DOHH2 (cell line): ENCODE results near the gene ORC2.
"Not testable (repeated sequence)": the region's sequence is repeated elsewhere in the genome, so short reads cannot be mapped to it uniquely, and the experiment has no call there.

Source experiments
- H3F3A ChIP-seq: fragments of 200-600 bp; sonication (generic), shearing (Covaris generic); 2 replicates; pipeline ENCODE4 v1.6.0; 2016; ENCODE audit warnings: antibody characterized with exemption, mild to moderate bottlenecking; ENCODE audit not compliant: control insufficient read depth, insufficient read depth
- H3K27ac ChIP-seq: fragments of 200-600 bp; sonication (generic); 2 replicates; pipeline ENCODE4 v1.5.1; 2014; ENCODE audit warnings: low read depth, mild to moderate bottlenecking, low read length, moderate library complexity
- H3K27me3 ChIP-seq: fragments of 200-600 bp; sonication (generic); 2 replicates; pipeline ENCODE4 v1.6.1; 2014; ENCODE audit warnings: mild to moderate bottlenecking, low read length, mixed read lengths; ENCODE audit not compliant: control insufficient read depth
- H3K36me3 ChIP-seq: fragments of 200-600 bp; sonication (generic); 2 replicates; pipeline ENCODE4 v1.6.1; 2014; ENCODE audit warnings: mild to moderate bottlenecking, low read length, moderate library complexity, mixed read lengths; ENCODE audit not compliant: control insufficient read depth
- H3K4me1 ChIP-seq: fragments of 200-600 bp; sonication (generic); 2 replicates; pipeline ENCODE4 v1.6.1; 2014; ENCODE audit warnings: mild to moderate bottlenecking, low read length, mixed read lengths; ENCODE audit not compliant: control insufficient read depth
- H3K4me2 ChIP-seq: fragments of 200-600 bp; sonication (generic); 2 replicates; pipeline ENCODE4 v1.6.0; 2014; ENCODE audit warnings: mild to moderate bottlenecking, low read length, moderate library complexity
- H3K4me3 ChIP-seq: fragments of 200-600 bp; sonication (generic); 2 replicates; pipeline ENCODE4 v1.5.1; 2014; ENCODE audit warnings: mild to moderate bottlenecking, low read length, mixed read lengths
- H3K79me2 ChIP-seq: fragments of 200-600 bp; sonication (generic); 2 replicates; pipeline ENCODE4 v1.6.1; 2014; ENCODE audit warnings: mild to moderate bottlenecking, low read length, mixed read lengths; ENCODE audit not compliant: control insufficient read depth
- H3K9me2 ChIP-seq: fragments of 200-600 bp; sonication (generic); replicated peaks from 2 replicates; pipeline ENCODE4 v1.6.1; 2014; ENCODE audit warnings: mild to moderate bottlenecking, low read length, mixed read lengths; ENCODE audit not compliant: control insufficient read depth
- H3K9me3 ChIP-seq: fragments of 200-600 bp; sonication (generic); 2 replicates; pipeline ENCODE4 v1.6.1; 2014; ENCODE audit warnings: antibody characterized with exemption, low read length, mixed read lengths; ENCODE audit not compliant: control insufficient read depth, insufficient read depth
- H4K20me1 ChIP-seq: fragments of 200-600 bp; sonication (generic); 2 replicates; pipeline ENCODE4 v1.6.0; 2014; ENCODE audit warnings: low read depth, mild to moderate bottlenecking, antibody characterized with exemption, low read length, moderate library complexity; ENCODE audit not compliant: control insufficient read depth, insufficient read depth
- EZH2phosphoT487 ChIP-seq: fragments of 200-600 bp; sonication (generic); IDR thresholded peaks from 2 replicates; pipeline ENCODE4 v1.6.1; 2017; ENCODE audit warnings: borderline replicate concordance, mild to moderate bottlenecking, antibody characterized with exemption, low read length, moderate library complexity, mixed read lengths
- TF ChIP-seq, protein P1 (sequence below): fragments of 200-600 bp; sonication (generic); IDR thresholded peaks from one replicate; pipeline ENCODE4 v1.5.1; 2014; ENCODE audit warnings: antibody characterized with exemption, mild to moderate bottlenecking, low read depth, low read length; ENCODE audit not compliant: poor library complexity, severe bottlenecking

ORC2 gene

GRCh38 chr2:200975672-200976071, 12.2 kb upstream of the ORC2 start:
- no peaks in the 10 kb centered on the region for H3K9me3 ChIP-seq
- H3K79me2 ChIP-seq, result peaks cover 5% of the 10 kb centered on the region; the same call in 1 of the 2 replicates
- H3K4me2 ChIP-seq, result no peak overlapping the region
- TF ChIP-seq, protein P1, sequence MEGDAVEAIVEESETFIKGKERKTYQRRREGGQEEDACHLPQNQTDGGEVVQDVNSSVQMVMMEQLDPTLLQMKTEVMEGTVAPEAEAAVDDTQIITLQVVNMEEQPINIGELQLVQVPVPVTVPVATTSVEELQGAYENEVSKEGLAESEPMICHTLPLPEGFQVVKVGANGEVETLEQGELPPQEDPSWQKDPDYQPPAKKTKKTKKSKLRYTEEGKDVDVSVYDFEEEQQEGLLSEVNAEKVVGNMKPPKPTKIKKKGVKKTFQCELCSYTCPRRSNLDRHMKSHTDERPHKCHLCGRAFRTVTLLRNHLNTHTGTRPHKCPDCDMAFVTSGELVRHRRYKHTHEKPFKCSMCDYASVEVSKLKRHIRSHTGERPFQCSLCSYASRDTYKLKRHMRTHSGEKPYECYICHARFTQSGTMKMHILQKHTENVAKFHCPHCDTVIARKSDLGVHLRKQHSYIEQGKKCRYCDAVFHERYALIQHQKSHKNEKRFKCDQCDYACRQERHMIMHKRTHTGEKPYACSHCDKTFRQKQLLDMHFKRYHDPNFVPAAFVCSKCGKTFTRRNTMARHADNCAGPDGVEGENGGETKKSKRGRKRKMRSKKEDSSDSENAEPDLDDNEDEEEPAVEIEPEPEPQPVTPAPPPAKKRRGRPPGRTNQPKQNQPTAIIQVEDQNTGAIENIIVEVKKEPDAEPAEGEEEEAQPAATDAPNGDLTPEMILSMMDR, result no peak
- TF ChIP-seq EZH2phosphoT487, result no peak
- H3K36me3 ChIP-seq, result peaks cover 8% of the 10 kb centered on the region; the same call in 1 of the 2 replicates
- no peak overlapping the region for H3K27ac ChIP-seq
- H4K20me1 ChIP-seq, result no peaks in the 10 kb centered on the region; the same call in 1 of the 2 replicates
- H3K4me3 ChIP-seq, result no peak overlapping the region
- H3F3A ChIP-seq, result no peaks in the 10 kb centered on the region
- H3K4me1 ChIP-seq, result no peaks in the 10 kb centered on the region
- H3K27me3 ChIP-seq, result no peaks in the 10 kb centered on the region
- H3K9me2 ChIP-seq, result no peaks in the 10 kb centered on the region

DNA sequence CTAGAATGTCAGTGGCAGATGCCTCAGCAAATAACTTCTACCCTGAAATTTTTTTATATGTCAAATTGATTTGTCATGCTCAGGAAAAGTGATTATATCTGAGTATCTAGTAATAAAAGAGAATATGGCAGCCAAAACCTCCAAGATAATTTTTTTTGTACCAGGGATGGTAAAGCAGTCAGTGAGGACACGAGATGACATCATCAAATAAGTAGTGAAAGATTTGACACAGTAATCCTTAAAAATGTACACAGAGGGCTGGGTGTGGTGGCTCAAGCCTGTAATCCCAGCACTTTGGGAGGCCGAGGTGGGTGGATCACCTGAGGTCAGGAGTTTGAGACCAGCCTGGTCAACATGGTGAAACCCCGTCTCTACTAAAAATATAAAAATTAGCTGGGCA, 6.6 kb upstream of the ORC2 start:
- H3K4me1 ChIP-seq, H3K79me2 ChIP-seq: not testable (repeated sequence)

GRCh38 chr2:200968735-200969134, 5.3 kb upstream of the ORC2 start:
- TF ChIP-seq, protein P1, result no peak
- TF ChIP-seq EZH2phosphoT487, result no peak
- H3K36me3 ChIP-seq, result no peaks in the 10 kb centered on the region
- no peaks in the 10 kb centered on the region for H4K20me1 ChIP-seq
- 0 out of 2 replicates have a peak, but pooled peaks cover 2% of the 10 kb centered on the region for H3F3A ChIP-seq
- no peak overlapping the region for H3K4me3 ChIP-seq
- peaks cover 20% of the 10 kb centered on the region for H3K79me2 ChIP-seq
- H3K4me2 ChIP-seq, result no peak overlapping the region
- no peaks in the 10 kb centered on the region for H3K9me3 ChIP-seq
- H3K4me1 ChIP-seq, result peaks cover 9% of the 10 kb centered on the region
- H3K27me3 ChIP-seq, result no peaks in the 10 kb centered on the region
- no peaks in the 10 kb centered on the region for H3K9me2 ChIP-seq
- H3K27ac ChIP-seq, result no peak overlapping the region

More for the DNA sequence above, 6.6 kb upstream of the ORC2 start:
- H3K27ac ChIP-seq, H3K36me3 ChIP-seq, H3F3A ChIP-seq, H3K4me2 ChIP-seq, H3K9me2 ChIP-seq, H4K20me1 ChIP-seq, H3K27me3 ChIP-seq, H3K9me3 ChIP-seq, H3K4me3 ChIP-seq: not testable (repeated sequence)

- TF ChIP-seq EZH2phosphoT487, result no peak
- TF ChIP-seq, protein P1, result no peak
- H4K20me1 ChIP-seq, result no peaks in the 10 kb centered on the region
Measured at GRCh38 chr2:200968162-200968561, 4.7 kb upstream of the ORC2 start.

More at GRCh38 chr2:200968162-200968561, 4.7 kb upstream of the ORC2 start:
- H3K4me3 ChIP-seq, result no peak overlapping the region
- H3K9me2 ChIP-seq, result no peaks in the 10 kb centered on the region
- H3K9me3 ChIP-seq, result no peaks in the 10 kb centered on the region
- no peaks in the 10 kb centered on the region; the same call in 1 of the 2 replicates for H3K36me3 ChIP-seq
- H3K79me2 ChIP-seq, result peaks cover 24% of the 10 kb centered on the region
- peaks cover 9% of the 10 kb centered on the region for H3K4me1 ChIP-seq
- H3K4me2 ChIP-seq, result no peak overlapping the region
- H3K27me3 ChIP-seq, result no peaks in the 10 kb centered on the region
- H3F3A ChIP-seq, result 0 out of 2 replicates have a peak, but pooled peaks cover 2% of the 10 kb centered on the region
- H3K27ac ChIP-seq, result no peak overlapping the region
